ENCODE data around the gene PPFIBP1. TPM values are rescaled to one million over a fixed set of nuclear protein-coding genes. Genes with fewer than 3 reads are reported as not detected.

Gene PPFIBP1
- total and polyA plus RNA-seq, 9 of the 15 experiments (the other 6 are each of a cell fraction or from before 2014, with no cell fraction given): 0.46 to 3.5 (median 1.8) TPM

DNA sequence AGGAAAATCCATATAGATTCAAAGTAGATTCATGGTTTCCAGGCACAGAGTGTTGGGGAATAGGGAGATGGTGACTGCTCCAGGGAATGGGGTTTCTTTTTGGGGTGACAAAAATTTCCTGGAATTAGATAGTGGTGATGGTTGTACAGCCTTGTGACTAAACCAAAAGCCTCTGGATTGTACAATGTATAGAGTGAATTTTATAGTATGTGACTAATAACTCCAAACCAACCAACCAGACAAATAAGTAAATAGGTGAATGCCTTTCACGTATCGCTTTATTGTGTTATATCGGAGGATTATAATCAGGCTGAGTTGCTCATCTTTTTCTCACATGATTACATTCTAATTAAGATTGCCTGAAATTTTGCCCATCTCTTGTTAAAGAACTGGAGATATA is 24.6 kb upstream of the PPFIBP1 start (continued):
- TF ChIP-seq, protein P1, sequence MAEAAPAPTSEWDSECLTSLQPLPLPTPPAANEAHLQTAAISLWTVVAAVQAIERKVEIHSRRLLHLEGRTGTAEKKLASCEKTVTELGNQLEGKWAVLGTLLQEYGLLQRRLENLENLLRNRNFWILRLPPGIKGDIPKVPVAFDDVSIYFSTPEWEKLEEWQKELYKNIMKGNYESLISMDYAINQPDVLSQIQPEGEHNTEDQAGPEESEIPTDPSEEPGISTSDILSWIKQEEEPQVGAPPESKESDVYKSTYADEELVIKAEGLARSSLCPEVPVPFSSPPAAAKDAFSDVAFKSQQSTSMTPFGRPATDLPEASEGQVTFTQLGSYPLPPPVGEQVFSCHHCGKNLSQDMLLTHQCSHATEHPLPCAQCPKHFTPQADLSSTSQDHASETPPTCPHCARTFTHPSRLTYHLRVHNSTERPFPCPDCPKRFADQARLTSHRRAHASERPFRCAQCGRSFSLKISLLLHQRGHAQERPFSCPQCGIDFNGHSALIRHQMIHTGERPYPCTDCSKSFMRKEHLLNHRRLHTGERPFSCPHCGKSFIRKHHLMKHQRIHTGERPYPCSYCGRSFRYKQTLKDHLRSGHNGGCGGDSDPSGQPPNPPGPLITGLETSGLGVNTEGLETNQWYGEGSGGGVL (CRISPR knock-in tag; IDR thresholded peaks at IDR 0.05): no peak
- no peak for TF ChIP-seq IRF2 (CRISPR knock-in tag; IDR thresholded peaks at IDR 0.05)

DNA sequence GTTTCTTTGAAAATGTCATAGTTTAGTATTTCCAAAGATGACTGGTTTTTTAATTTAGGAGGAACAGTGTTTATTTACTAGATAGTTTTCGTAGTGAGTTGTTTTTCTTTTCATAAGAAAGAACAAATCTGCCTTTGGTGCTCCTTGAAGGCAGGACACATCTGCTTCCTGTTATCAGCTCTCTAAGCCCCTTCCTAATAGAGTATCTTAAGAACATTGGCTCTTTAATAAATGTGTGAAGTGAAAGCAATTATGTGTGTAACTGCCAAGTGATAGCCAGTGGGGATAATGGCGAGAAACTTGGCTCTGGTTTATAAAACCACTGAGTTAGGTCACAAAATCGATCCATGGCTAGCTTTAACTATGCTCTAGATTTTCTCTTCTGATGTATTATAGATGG is 23.5 kb upstream of the PPFIBP1 start:
- no peak for TF ChIP-seq XRCC5 (IDR thresholded peaks at IDR 0.05; ENCODE audit: low read depth, low read length)
- no peak for TF ChIP-seq KLF16 (IDR thresholded peaks at IDR 0.05)
- no peak for TF ChIP-seq SETDB1 (IDR thresholded peaks at IDR 0.05; ENCODE audit: low read length)
- TF ChIP-seq PYGO2 (tag; IDR thresholded peaks at IDR 0.05): no peak
- no peak for TF ChIP-seq MCM2 (IDR thresholded peaks at IDR 0.05; ENCODE audit: low read depth)
- no peak for TF ChIP-seq GABPA (tag; conservative IDR thresholded peaks at IDR 0.05; ENCODE audit: low read depth)
- no peaks in the 10 kb centered on the region for H4K20me1 ChIP-seq (replicated peaks; ENCODE audit: control insufficient read depth, insufficient read depth, low read length)
- no TSS peak for BruUV-seq (replicated peaks)
- H3K4me3 ChIP-seq: no peak overlapping the region
- no peaks in the 10 kb centered on the region for H3K9me1 ChIP-seq (ENCODE audit: control insufficient read depth, insufficient read depth, low read length)
- no peak for FAIRE-seq
- no peak overlapping the region for H3K9ac ChIP-seq (ENCODE audit: insufficient read depth in 1 of 2, low read depth in 2 of 2, low read length in 2 of 2)
- no peak overlapping the region for H3K27ac ChIP-seq (ENCODE audit: extremely low read depth, low read depth, low read length)
- WGBS (ENCODE audit: insufficient coverage, low coverage, missing lambda C conversion rate): 0% methylated on average over 3 of the region's 3 CpGs
- H3K4me2 ChIP-seq (ENCODE audit: insufficient read depth, low read length): no peak overlapping the region
- ChIA-PET POLR2A (no interaction called here), CTCF (ENCODE audit: low intra/inter-chr PET ratio) (no interaction called here)
- intact Hi-C loops (cut with micrococcal nuclease) (no loop called here), in situ Hi-C loops (cut with MboI) (no loop called here)
- H3K4me1 ChIP-seq (replicated peaks in 1 of 2; ENCODE audit: control insufficient read depth in 2 of 2, insufficient read depth in 2 of 2, low read length in 2 of 2): no peaks in the 10 kb centered on the region
- no peaks in the 10 kb centered on the region for H3K36me3 ChIP-seq (ENCODE audit: control insufficient read depth, insufficient read depth, low read length)
- H3K9me3 ChIP-seq (replicated peaks; ENCODE audit: control insufficient read depth, insufficient read depth, low read depth, low read length): no peaks in the 10 kb centered on the region
- H2AFZ ChIP-seq (ENCODE audit: low read depth, low read length): no peak overlapping the region
- no peak for DNase-seq (ENCODE audit: extremely low read depth in 1 of 4, low spot score in 3 of 4)
- no peak for ATAC-seq
- H3K27me3 ChIP-seq (ENCODE audit: control insufficient read depth in 2 of 2, insufficient read depth in 2 of 2, low read length in 2 of 2): peaks cover 0 to 2% of the 10 kb centered on the region in 2 experiments; a peak in 1 of 5 replicates
- H3K79me2 ChIP-seq (ENCODE audit: control insufficient read depth, insufficient read depth, low read length): no peaks in the 10 kb centered on the region

Data from K562 (cell line).